ENCODE data around the gene PLAU.
"Not testable (repeated sequence)": the region's sequence is repeated elsewhere in the genome, so short reads cannot be mapped to it uniquely, and the experiment has no call there.

DNA sequence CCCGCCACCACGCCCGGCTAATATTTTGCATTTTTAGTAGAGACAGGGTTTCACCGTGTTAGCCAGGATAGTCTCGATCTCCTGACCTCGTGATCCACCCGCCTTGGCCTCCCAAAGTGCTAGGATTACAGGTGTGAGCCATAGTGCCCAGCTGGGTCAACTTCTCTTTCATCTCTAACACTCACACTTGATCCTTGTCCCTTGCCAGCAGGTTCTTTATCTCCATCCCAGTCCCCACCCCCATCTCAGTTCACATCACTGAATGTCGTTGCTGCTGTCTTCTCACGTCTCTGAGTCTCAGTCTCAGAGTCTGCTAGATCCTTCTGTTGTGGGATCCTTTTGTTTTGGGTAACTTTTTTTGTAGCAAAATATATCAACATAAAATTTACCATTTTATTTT, 15.6 kb upstream of the PLAU start:
- TF ChIP-seq, protein P1, sequence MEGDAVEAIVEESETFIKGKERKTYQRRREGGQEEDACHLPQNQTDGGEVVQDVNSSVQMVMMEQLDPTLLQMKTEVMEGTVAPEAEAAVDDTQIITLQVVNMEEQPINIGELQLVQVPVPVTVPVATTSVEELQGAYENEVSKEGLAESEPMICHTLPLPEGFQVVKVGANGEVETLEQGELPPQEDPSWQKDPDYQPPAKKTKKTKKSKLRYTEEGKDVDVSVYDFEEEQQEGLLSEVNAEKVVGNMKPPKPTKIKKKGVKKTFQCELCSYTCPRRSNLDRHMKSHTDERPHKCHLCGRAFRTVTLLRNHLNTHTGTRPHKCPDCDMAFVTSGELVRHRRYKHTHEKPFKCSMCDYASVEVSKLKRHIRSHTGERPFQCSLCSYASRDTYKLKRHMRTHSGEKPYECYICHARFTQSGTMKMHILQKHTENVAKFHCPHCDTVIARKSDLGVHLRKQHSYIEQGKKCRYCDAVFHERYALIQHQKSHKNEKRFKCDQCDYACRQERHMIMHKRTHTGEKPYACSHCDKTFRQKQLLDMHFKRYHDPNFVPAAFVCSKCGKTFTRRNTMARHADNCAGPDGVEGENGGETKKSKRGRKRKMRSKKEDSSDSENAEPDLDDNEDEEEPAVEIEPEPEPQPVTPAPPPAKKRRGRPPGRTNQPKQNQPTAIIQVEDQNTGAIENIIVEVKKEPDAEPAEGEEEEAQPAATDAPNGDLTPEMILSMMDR (IDR thresholded peaks at IDR 0.05; ENCODE audit: insufficient read depth, low read depth, low read length) = not testable (repeated sequence)
- TF ChIP-seq EZH2 (IDR thresholded peaks at IDR 0.05; ENCODE audit: insufficient read depth, low read length) = not testable (repeated sequence)
